SH-SY5Y (cell line): ENCODE measurements around the gene STK36.

ENCODE experiments used
- GATA2 ChIP-seq: IDR thresholded peaks from 2 replicates; pipeline ENCODE4 v1.6.1; 2011; ENCODE audit warnings: mild to moderate bottlenecking, low read depth, low read length
- GATA3 ChIP-seq: IDR thresholded peaks from 2 replicates; pipeline ENCODE4 v1.6.1; 2011; ENCODE audit warnings: low read depth, mild to moderate bottlenecking, low read length, moderate library complexity

DNA sequence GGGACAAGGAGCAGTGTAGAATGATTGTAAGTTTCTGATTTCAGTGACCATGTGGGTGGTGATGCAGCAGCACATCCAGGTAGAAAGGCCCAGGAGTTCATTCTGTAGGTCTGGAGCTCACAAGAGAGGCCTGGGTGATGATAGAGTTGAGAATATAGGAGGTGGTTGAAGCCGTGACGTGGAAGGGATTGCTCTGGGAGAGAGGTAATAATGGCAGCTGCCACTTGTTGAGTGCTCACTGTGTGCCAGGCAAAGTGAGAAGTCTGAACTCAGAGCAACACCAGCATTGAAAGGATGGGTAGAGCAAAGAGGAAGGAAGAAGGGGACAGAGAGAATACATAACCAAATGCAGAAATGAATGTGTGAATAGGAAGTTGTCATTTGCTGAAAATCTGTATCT lies 42.0 kb downstream of the STK36 start:
- TF ChIP-seq GATA2 (no peak), GATA3 (no peak)
